ENCODE data around the gene SH2B2. TPM values are rescaled to one million over a fixed set of nuclear protein-coding genes. Genes with fewer than 3 reads are reported as not detected.

SH2B2 gene
- total RNA-seq, 4 donors from 2014 or later, result 32.7 to 62.0 (median 43.5) TPM

GRCh38 chr7:102253066-102253972, 33.3 kb upstream of the SH2B2 start:
- ATAC-seq, result no peak

GRCh38 chr7:102253973-102254370, 32.7 kb upstream of the SH2B2 start:
- no peak overlapping the region for H3K4me3 ChIP-seq
- peaks cover 0 to 3% of the 10 kb centered on the region in 2 donors for H3K4me1 ChIP-seq
- DNase-seq, result no peak
- peak in 1 of 2 donors; percentile 24 for ATAC-seq
- H3K36me3 ChIP-seq, result peaks cover 0 to 10% of the 10 kb centered on the region in 2 donors
- TF ChIP-seq POLR2A (IDR thresholded peaks at IDR 0.05), result no peak
- TF ChIP-seq CTCF (IDR thresholded peaks at IDR 0.05 in 4 of 5, conservative IDR thresholded peaks at IDR 0.05 in 1 of 5), result no peak
- intact Hi-C loops (cut with DNase I; ENCODE audit: low total_unique reads) (no loop called here), in situ Hi-C loops (cut with MboI; ENCODE audit: low sequenced_read_pairs in 4 of 4) (loop anchor here in 2 of 4 donors (25.0 kb wide), 1 partner anchor 567 kb away; no protein-coding TSS in a partner anchor)
- H3K27ac ChIP-seq, result no peak overlapping the region
- no peaks in the 10 kb centered on the region for H3K9me3 ChIP-seq
- H3K27me3 ChIP-seq, result no peaks in the 10 kb centered on the region

More at GRCh38 chr7:102253066-102253972, 33.3 kb upstream of the SH2B2 start:
- DNase-seq, result no peak
- Histone ChIP-seq H3K9me3 (no peaks in the 10 kb centered on the region), H3K27ac (no peak overlapping the region), H3K36me3 (peaks cover 0 to 10% of the 10 kb centered on the region in 2 donors), H3K27me3 (no peaks in the 10 kb centered on the region), H3K4me3 (no peak overlapping the region), H3K4me1 (peaks cover 0 to 3% of the 10 kb centered on the region in 2 donors)
- TF ChIP-seq CTCF (IDR thresholded peaks at IDR 0.05 in 4 of 5, conservative IDR thresholded peaks at IDR 0.05 in 1 of 5), result no peak
- TF ChIP-seq POLR2A (IDR thresholded peaks at IDR 0.05), result no peak
- intact Hi-C loops (cut with DNase I; ENCODE audit: low total_unique reads), result no loop called here
- in situ Hi-C loops (cut with MboI; ENCODE audit: low sequenced_read_pairs in 4 of 4), result loop anchor here in 2 of 4 donors (25.0 kb wide), 1 partner anchor 566 kb away; no protein-coding TSS in a partner anchor

- TF ChIP-seq POLR2A (IDR thresholded peaks at IDR 0.05) (no peak), CTCF (IDR thresholded peaks at IDR 0.05 in 4 of 5, conservative IDR thresholded peaks at IDR 0.05 in 1 of 5) (no peak)
- H3K27ac ChIP-seq, result no peak overlapping the region
- H3K36me3 ChIP-seq, result peaks cover 0 to 6% of the 10 kb centered on the region in 2 donors
- H3K4me1 ChIP-seq, result peaks cover 0 to 3% of the 10 kb centered on the region in 2 donors
- no peaks in the 10 kb centered on the region for H3K9me3 ChIP-seq
- intact Hi-C loops (cut with DNase I; ENCODE audit: low total_unique reads), result no loop called here
- H3K27me3 ChIP-seq, result no peaks in the 10 kb centered on the region
- in situ Hi-C loops (cut with MboI; ENCODE audit: low sequenced_read_pairs in 4 of 4), result loop anchor here in 2 of 4 donors (25.0 kb wide), 1 partner anchor 567 kb away; no protein-coding TSS in a partner anchor
- ATAC-seq (no peak), DNase-seq (no peak)
- no peak overlapping the region for H3K4me3 ChIP-seq
Observed at GRCh38 chr7:102254521-102254920, 32.1 kb upstream of the SH2B2 start.

GRCh38 chr7:102255501-102255900, 31.2 kb upstream of the SH2B2 start:
- DNase-seq (no peak), ATAC-seq (no peak)
- H3K4me1 ChIP-seq, result peaks cover 0 to 3% of the 10 kb centered on the region in 2 donors
- no peak overlapping the region for H3K27ac ChIP-seq
- H3K27me3 ChIP-seq, result no peaks in the 10 kb centered on the region
- H3K9me3 ChIP-seq, result no peaks in the 10 kb centered on the region
- H3K36me3 ChIP-seq, result no peaks in the 10 kb centered on the region
- intact Hi-C loops (cut with DNase I; ENCODE audit: low total_unique reads) (no loop called here), in situ Hi-C loops (cut with MboI; ENCODE audit: low sequenced_read_pairs in 4 of 4) (loop anchor here in 2 of 4 donors (25.0 kb wide), 1 partner anchor 568 kb away; no protein-coding TSS in a partner anchor)
- H3K4me3 ChIP-seq, result no peak overlapping the region
- TF ChIP-seq CTCF (IDR thresholded peaks at IDR 0.05 in 4 of 5, conservative IDR thresholded peaks at IDR 0.05 in 1 of 5), result no peak
- no peak for TF ChIP-seq POLR2A (IDR thresholded peaks at IDR 0.05)

All from gastrocnemius medialis (tissue), 4 donors.